ENCODE results near the gene PACS2.

DNA sequence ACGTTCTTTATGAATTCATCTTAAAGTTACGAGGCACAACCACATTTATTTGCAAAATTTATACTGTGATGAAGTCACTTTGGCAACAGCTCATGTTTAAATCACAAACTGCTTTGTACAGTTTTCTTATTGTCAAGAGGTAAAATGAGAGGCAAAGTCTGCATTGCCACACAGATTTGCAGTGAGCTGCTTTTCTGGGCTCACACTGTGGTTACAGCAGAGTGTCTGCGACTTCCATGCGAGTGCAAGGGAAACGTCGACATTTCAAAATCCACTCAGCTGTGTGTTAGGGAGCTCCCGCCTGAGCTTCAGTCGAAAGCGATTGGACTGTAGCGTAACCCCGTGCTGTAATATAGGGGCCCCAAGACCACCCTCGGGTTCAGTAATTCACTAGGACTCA, 118.1 kb downstream of the PACS2 start:
- TF ChIP-seq, protein P1, sequence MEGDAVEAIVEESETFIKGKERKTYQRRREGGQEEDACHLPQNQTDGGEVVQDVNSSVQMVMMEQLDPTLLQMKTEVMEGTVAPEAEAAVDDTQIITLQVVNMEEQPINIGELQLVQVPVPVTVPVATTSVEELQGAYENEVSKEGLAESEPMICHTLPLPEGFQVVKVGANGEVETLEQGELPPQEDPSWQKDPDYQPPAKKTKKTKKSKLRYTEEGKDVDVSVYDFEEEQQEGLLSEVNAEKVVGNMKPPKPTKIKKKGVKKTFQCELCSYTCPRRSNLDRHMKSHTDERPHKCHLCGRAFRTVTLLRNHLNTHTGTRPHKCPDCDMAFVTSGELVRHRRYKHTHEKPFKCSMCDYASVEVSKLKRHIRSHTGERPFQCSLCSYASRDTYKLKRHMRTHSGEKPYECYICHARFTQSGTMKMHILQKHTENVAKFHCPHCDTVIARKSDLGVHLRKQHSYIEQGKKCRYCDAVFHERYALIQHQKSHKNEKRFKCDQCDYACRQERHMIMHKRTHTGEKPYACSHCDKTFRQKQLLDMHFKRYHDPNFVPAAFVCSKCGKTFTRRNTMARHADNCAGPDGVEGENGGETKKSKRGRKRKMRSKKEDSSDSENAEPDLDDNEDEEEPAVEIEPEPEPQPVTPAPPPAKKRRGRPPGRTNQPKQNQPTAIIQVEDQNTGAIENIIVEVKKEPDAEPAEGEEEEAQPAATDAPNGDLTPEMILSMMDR (IDR thresholded peaks at IDR 0.05), result no peak
- TF ChIP-seq CBFB (CRISPR knock-in tag; IDR thresholded peaks at IDR 0.05; ENCODE audit: low read depth), result no peak
- no peak for TF ChIP-seq NR2C2 (CRISPR knock-in tag; IDR thresholded peaks at IDR 0.05)
- TF ChIP-seq, protein P2, sequence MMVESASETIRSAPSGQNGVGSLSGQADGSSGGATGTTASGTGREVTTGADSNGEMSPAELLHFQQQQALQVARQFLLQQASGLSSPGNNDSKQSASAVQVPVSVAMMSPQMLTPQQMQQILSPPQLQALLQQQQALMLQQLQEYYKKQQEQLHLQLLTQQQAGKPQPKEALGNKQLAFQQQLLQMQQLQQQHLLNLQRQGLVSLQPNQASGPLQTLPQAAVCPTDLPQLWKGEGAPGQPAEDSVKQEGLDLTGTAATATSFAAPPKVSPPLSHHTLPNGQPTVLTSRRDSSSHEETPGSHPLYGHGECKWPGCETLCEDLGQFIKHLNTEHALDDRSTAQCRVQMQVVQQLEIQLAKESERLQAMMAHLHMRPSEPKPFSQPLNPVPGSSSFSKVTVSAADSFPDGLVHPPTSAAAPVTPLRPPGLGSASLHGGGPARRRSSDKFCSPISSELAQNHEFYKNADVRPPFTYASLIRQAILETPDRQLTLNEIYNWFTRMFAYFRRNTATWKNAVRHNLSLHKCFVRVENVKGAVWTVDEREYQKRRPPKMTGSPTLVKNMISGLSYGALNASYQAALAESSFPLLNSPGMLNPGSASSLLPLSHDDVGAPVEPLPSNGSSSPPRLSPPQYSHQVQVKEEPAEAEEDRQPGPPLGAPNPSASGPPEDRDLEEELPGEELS (CRISPR knock-in tag; IDR thresholded peaks at IDR 0.05), result no peak
